B cell (primary cell): Measurements from ENCODE around the gene TBC1D14. TPM values are rescaled to one million over a fixed set of nuclear protein-coding genes. Genes with fewer than 3 reads are reported as not detected.
A peak's percentile ranks its signal among the peaks of the same experiment; 100 is the strongest.

Experiments
- ATAC-seq: fragments of 200-7000 bp; cut with Tn5 transposase; one replicate; pipeline ENCODE4 v1.10.0; 2021; ENCODE audit warnings: low read depth, mild to moderate bottlenecking, moderate number of reproducible peaks, moderate library complexity
- CTCF ChIA-PET: fragments of 350-600 bp; sonication (Branson Sonifier 250); formaldehyde crosslinking; loops from one replicate; lab custom pipeline; 2021; ENCODE audit warnings: antibody characterized with exemption, inconsistent platforms; lab: Charles Lee
- POLR2A ChIA-PET: fragments of 350-600 bp; sonication (Branson Sonifier 250); formaldehyde crosslinking; loops from one replicate; lab custom pipeline; 2021; ENCODE audit warnings: antibody characterized with exemption; lab: Charles Lee
- DNase-seq: peaks from one replicate; pipeline ENCODE4 v3.0.0; 2013
- H2AFZ ChIP-seq: 2 replicates; pipeline ENCODE4 v1.6.1; 2012; ENCODE audit warnings: mild to moderate bottlenecking, low read depth, low read length; ENCODE audit not compliant: insufficient read depth, poor library complexity, severe bottlenecking
- H3K27ac ChIP-seq, 2 donors: 1 replicate in 1 of 2; 2 replicates in 1 of 2; pipeline ENCODE4 v1.5.1; 2012 to 2013; ENCODE audit warnings: low read length in 2 of 2, mild to moderate bottlenecking in 2 of 2, moderate library complexity in 1 of 2
- H3K27me3 ChIP-seq, 4 experiments: fragments of 200-600 bp in 1 of 4; sonication (generic) in 1 of 4; replicated peaks in 1 of 4; 1 replicate in 2 of 4; 2 replicates in 2 of 4; pipeline versions ENCODE4 v1.6.1 to v1.7.0; 2013 to 2016; ENCODE audit warnings: low read length in 3 of 4, mild to moderate bottlenecking in 2 of 4, mixed read lengths in 1 of 4, moderate library complexity in 1 of 4; ENCODE audit not compliant: insufficient read depth in 4 of 4, control insufficient read depth in 3 of 4; ENCODE audit errors: control extremely low read depth in 1 of 4
- H3K36me3 ChIP-seq, 2 experiments: replicated peaks in 1 of 2; 1 replicate in 1 of 2; 2 replicates in 1 of 2; pipeline versions ENCODE4 v1.6.1 to v1.7.1; 2013; ENCODE audit warnings: low read length in 1 of 2; ENCODE audit not compliant: insufficient read depth in 2 of 2, control insufficient read depth in 1 of 2; ENCODE audit errors: control extremely low read depth in 1 of 2, extremely low read depth in 1 of 2
- H3K4me1 ChIP-seq, 2 donors: fragments of 200-600 bp in 1 of 2; sonication (generic) in 1 of 2; 1 replicate in 1 of 2; 2 replicates in 1 of 2; pipeline versions ENCODE4 v1.5.1 to v1.6.1; 2013 to 2017; ENCODE audit warnings: low read length in 2 of 2; ENCODE audit not compliant: control insufficient read depth in 2 of 2, insufficient read depth in 2 of 2
- H3K4me2 ChIP-seq: replicated peaks from 2 replicates; pipeline ENCODE3; 2012; ENCODE audit warnings: mild to moderate bottlenecking, low read depth, low read length; ENCODE audit not compliant: poor library complexity, severe bottlenecking
- H3K4me3 ChIP-seq, 5 experiments: fragments of 200-600 bp in 1 of 5; sonication (generic) in 1 of 5; 1 replicate in 3 of 5; 2 replicates in 2 of 5; pipeline versions ENCODE4 v1.5.1 to v1.7.0; 2011 to 2016; ENCODE audit warnings: low read length in 4 of 5, mild to moderate bottlenecking in 4 of 5, low read depth in 2 of 5, control low read depth in 1 of 5, moderate library complexity in 1 of 5; ENCODE audit not compliant: insufficient read depth in 1 of 5; ENCODE audit errors: control extremely low read depth in 1 of 5, extremely low read depth in 1 of 5
- H3K79me2 ChIP-seq: fragments of 200-600 bp; sonication (generic); one replicate; pipeline ENCODE4 v1.6.0; 2016; ENCODE audit warnings: low read length; ENCODE audit not compliant: control insufficient read depth, insufficient read depth
- H3K9ac ChIP-seq: fragments of 200-600 bp; sonication (generic); 2 replicates; pipeline ENCODE4 v1.6.1; 2017; ENCODE audit warnings: mild to moderate bottlenecking, low read length, moderate library complexity
- H3K9me3 ChIP-seq, 3 donors: one replicate each; pipeline versions ENCODE4 v1.6.1 to v1.7.1; 2013; ENCODE audit warnings: low read length in 2 of 3; ENCODE audit not compliant: control insufficient read depth in 2 of 3, insufficient read depth in 1 of 3; ENCODE audit errors: control extremely low read depth in 1 of 3
- H4K20me1 ChIP-seq: 2 replicates; pipeline ENCODE4 v1.6.0; 2012; ENCODE audit warnings: mild to moderate bottlenecking, low read length; ENCODE audit not compliant: insufficient read depth, control insufficient read depth, poor library complexity, severe bottlenecking
- H3K27ac Mint-ChIP-seq: one replicate; pipeline ENCODE4 v1.8.0; 2021; ENCODE audit warnings: mixed read lengths
- H3K27me3 Mint-ChIP-seq: one replicate; pipeline ENCODE4 v1.8.0; 2021; ENCODE audit warnings: mixed read lengths
- H3K4me1 Mint-ChIP-seq: one replicate; pipeline ENCODE4 v1.8.0; 2021; ENCODE audit warnings: mixed read lengths
- H3K4me3 Mint-ChIP-seq: one replicate; pipeline ENCODE4 v1.8.0; 2021; ENCODE audit warnings: mixed read lengths
- H3K9me3 Mint-ChIP-seq: one replicate; pipeline ENCODE4 v1.8.0; 2022; ENCODE audit warnings: mixed read lengths; ENCODE audit not compliant: insufficient read depth
- CTCF ChIP-seq: fragments of 200-600 bp; IDR thresholded peaks from one replicate; pipeline ENCODE4 v1.8.0; 2022; ENCODE audit warnings: antibody characterized with exemption, mild to moderate bottlenecking
- EZH2 ChIP-seq: IDR thresholded peaks from 2 replicates; pipeline ENCODE4 v1.6.1; 2012; ENCODE audit warnings: borderline replicate concordance, low read depth, mild to moderate bottlenecking, moderate library complexity, low read length; ENCODE audit not compliant: insufficient read depth, poor library complexity, severe bottlenecking
- WGBS: methylation state at CpG from one replicate; pipeline ENCODE4 v1.1.5; 2013; ENCODE audit warnings: missing lambda C conversion rate; ENCODE audit not compliant: insufficient coverage; 5-methylcytosine and 5-hydroxymethylcytosine counted together
- intact Hi-C: fragments of 100-400 bp; cut with micrococcal nuclease; formaldehyde crosslinking; loops from one replicate; pipeline ENCODE4 v1.10.0; 2022
- polyA plus RNA-seq: library from polyadenylated mRNA; depleted of rRNA; stranded (reverse); fragments of >200 nt; gene quantifications from 2 replicates; pipeline ENCODE4 v1.2.3, GENCODE V29; 2012
- total RNA-seq, 2 donors: library from RNA; stranded (reverse); fragments of 120-200 nt in 1 of 2; gene quantifications; 1 replicate in 1 of 2; 2 replicates in 1 of 2; pipeline versions ENCODE4 v1.2.3 to v1.2.4, GENCODE V29; 2013 to 2022

TBC1D14 gene
- total and polyA plus RNA-seq, 2 donors (not counting 1 experiment from before 2014, with no cell fraction given) = 21.9 to 42.0 TPM

GRCh38 chr4:7016086-7016485, 106.5 kb downstream of the TBC1D14 start:
- DNase-seq (no peak), ATAC-seq (no peak)
- no peak overlapping the region for H3K4me3 Mint-ChIP-seq
- Histone ChIP-seq H3K4me3 (no peak overlapping the region), H3K27me3 (no peaks in the 10 kb centered on the region), H3K4me1 (peaks cover 13 to 18% of the 10 kb centered on the region in 2 donors), H3K27ac (no peak overlapping the region), H3K79me2 (peaks cover 49% of the 10 kb centered on the region), H4K20me1 (peaks cover 28% of the 10 kb centered on the region), H3K4me2 (no peak overlapping the region), H2AFZ (no peak overlapping the region), H3K9me3 (no peaks in the 10 kb centered on the region), H3K36me3 (peaks cover 1 to 52% of the 10 kb centered on the region in 2 experiments), H3K9ac (no peak overlapping the region)
- H3K9me3 Mint-ChIP-seq = peaks cover 2% of the 10 kb centered on the region
- ChIA-PET POLR2A (interaction anchor here (0.6 kb wide), 1 partner anchor 33 kb away, joined by 3 read pairs; no protein-coding TSS in a partner anchor), CTCF (interaction anchor here (1.5 to 1.6 kb wide), 2 partner anchors 27 to 55 kb away, joined by 3 to 7 read pairs; partner anchors contain the start of gene TADA2B)
- no peak overlapping the region for H3K27ac Mint-ChIP-seq
- TF ChIP-seq EZH2 (no peak), CTCF (no peak)
- intact Hi-C loops = no loop called here
- H3K27me3 Mint-ChIP-seq = no peaks in the 10 kb centered on the region
- 84% methylated on average over 11 of the region's 11 CpGs for WGBS
- peaks cover 23% of the 10 kb centered on the region for H3K4me1 Mint-ChIP-seq

DNA sequence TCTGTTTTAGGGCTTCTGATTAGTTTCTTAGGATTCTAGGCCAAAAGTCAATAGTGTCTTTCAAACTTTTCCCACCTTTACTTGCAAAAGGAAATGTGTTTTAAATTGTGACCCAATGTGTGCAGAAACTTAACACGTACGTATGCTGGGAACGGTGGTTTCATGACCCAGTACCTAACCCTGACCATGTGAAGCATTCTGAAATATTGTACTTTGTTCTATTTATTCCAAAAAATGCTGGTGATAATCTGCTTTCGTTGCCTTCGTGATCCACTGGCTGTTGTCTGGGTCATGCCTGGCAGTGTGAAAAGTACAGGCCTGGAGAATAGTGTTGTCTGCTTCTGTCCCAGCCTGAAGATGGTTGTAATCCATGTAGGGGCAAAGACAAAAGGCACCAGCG, 106.9 kb downstream of the TBC1D14 start:
- Mint-ChIP-seq H3K27me3 (no peaks in the 10 kb centered on the region), H3K4me3 (no peak overlapping the region), H3K9me3 (peaks cover 2% of the 10 kb centered on the region), H3K27ac (peak overlapping the region; percentile 56), H3K4me1 (peaks cover 23% of the 10 kb centered on the region)
- H3K27me3 ChIP-seq = no peaks in the 10 kb centered on the region
- ChIA-PET CTCF (interaction anchor here (1.5 to 2.1 kb wide), 2 partner anchors 54 kb away, joined by 3 to 6 read pairs; no protein-coding TSS in a partner anchor), POLR2A (interaction anchor here (0.6 kb wide), 1 partner anchor 32 kb away, joined by 3 read pairs; no protein-coding TSS in a partner anchor)
- H3K79me2 ChIP-seq = peaks cover 49% of the 10 kb centered on the region
- H3K27ac ChIP-seq = no peak overlapping the region
- intact Hi-C loops = no loop called here
- no peak overlapping the region for H3K9ac ChIP-seq
- no peak for TF ChIP-seq EZH2
- TF ChIP-seq CTCF = no peak
- H3K36me3 ChIP-seq = peaks cover 1 to 53% of the 10 kb centered on the region in 2 experiments
- peaks cover 13 to 18% of the 10 kb centered on the region in 2 donors for H3K4me1 ChIP-seq
- no peak overlapping the region for H3K4me3 ChIP-seq
- H2AFZ ChIP-seq = no peak overlapping the region
- no peak for DNase-seq
- H3K9me3 ChIP-seq = no peaks in the 10 kb centered on the region
- no peak overlapping the region for H3K4me2 ChIP-seq
- no peak for ATAC-seq
- H4K20me1 ChIP-seq = peaks cover 28% of the 10 kb centered on the region
- 100% methylated on average over 2 of the region's 6 CpGs for WGBS
